HG02840 (cell line): ENCODE results near the gene IMMP2L.
A peak's percentile ranks its signal among the peaks of the same experiment; 100 is the strongest.
"Not testable (repeated sequence)": the region's sequence is repeated elsewhere in the genome, so short reads cannot be mapped to it uniquely, and the experiment has no call there.

ENCODE experiments used
- ATAC-seq: cut with Tn5 transposase; IDR thresholded peaks from one replicate; pipeline ENCODE4 v1.9.1; 2021; ENCODE audit warnings: mild to moderate bottlenecking, moderate library complexity, moderate number of reproducible peaks; ENCODE audit not compliant: unreplicated experiment, low FRiP score

IMMP2L gene

DNA sequence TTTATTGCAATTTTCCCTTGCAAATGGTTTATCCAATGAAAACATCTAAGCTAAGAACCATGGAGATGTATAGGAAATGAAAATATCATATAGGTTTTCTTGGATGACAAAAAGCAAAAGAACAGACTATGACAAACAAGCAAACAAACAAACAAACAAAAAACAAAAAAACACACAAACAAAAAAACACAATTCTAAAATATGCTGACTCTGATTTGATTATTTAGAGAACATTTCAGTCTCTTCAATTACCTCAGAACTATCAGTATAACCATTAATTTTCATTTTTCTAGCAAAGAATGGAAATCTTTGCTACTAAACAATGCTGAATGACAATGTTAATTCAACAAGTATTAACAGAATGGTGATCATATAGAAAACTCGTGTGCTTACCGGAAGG, 840.9 kb downstream of the IMMP2L start:
- ATAC-seq, result no peak

DNA sequence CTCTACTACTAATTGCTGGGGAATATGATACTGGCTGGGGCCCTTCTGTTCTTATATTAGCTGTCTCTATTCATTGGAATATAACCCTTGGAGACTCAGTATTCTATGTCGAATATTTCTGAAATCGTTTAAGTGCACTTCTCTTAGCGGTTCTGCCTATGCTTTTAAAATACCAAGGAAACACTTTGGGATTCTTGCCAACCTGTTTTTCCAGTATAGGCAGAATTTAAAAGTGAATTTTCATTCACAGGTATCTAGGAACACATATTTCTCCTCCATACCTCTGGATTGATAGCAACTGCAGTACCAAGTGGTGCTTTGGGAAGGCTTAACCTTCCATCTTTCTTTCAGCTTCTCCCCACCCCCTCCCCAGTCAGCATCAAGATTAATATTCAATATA, 841.7 kb downstream of the IMMP2L start:
- ATAC-seq, result no peak

DNA sequence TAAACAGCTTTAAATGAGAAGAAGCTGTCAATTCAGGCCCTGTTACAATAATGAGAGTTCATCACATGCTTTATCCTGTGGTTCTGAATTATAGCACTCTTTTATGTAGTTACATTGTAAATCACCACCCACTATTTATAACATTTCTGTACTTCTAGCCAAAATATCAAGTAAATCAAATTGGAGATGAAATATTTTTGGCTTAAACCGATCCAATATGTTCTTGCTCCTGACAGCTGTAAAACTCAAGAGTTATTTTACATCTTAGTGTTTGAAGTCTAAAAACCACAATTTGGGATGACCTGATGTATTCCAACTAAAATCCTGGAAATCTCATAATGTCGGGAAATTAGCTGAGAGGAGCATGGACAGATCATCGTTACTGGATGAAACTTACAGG, 842.6 kb downstream of the IMMP2L start:
- no peak for ATAC-seq

DNA sequence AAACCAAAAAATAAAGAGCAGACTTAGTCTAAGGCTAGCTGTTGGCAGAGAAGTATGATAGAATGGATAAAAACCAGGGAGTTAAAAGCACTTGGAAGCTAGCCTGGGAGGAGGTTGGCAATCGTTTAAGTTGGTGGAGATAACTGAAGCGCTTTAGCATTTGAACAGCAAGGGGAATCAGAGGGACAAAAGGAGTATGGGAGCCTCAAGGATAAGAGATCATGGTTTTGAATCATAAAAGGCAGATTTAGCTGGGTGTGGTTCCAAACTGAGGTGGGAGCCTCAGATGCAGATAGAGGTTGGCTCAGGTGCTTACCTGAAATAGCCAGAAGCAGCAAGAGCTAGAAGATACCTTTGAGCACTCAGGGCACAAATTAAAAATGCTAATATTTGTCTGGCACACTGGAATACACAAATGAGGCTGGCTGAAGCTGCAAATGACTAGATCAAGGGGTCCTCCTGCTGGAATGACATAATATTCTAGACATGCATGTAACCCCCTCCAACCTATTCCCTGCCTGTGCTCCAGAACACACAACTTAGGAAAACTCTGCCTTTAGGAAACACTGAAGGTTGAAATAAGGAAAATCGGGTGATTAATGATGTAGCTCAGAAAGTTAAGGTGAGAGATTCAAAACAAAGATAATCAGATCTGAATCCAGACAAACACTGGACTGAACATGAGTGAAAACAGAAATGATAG, 843.6 kb downstream of the IMMP2L start:
- ATAC-seq, result no peak

DNA sequence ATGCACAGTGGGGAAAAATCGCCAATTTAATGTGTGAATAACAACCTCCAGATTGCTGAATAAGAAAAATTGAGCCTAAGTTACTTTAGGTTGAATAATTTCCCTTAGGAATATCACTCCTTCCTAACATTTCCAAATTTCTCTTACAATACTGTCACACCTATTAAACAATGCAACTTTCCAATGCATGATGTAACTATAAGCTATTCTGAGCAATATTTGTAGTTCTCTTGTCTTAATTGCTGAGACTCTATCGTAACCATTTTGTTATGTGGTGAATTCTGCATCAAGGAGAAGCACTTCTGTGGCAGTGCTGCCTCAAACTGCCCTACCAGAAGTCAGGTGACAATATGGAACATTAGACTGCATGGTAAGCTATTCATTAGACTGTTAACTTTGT, 858.1 kb downstream of the IMMP2L start:
- no peak for ATAC-seq

DNA sequence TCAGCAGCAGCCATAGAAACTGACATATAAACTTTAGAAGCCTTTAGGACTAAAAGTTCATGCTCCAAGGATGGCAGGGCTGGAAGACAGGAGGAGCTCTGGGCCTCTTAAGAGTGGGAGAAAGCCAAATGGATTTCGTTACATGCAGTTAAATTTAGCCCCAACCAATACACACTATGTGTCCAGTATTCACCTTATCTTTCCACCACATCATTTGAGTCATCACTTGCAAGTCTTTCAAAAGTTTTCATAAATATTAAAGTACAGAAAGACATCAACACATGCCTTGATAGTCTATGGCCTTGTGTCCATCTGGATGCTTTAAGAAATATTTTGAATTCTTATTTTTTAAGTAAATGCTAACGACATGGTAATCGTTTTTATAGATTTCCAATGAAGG, 863.7 kb downstream of the IMMP2L start:
- no peak for ATAC-seq

DNA sequence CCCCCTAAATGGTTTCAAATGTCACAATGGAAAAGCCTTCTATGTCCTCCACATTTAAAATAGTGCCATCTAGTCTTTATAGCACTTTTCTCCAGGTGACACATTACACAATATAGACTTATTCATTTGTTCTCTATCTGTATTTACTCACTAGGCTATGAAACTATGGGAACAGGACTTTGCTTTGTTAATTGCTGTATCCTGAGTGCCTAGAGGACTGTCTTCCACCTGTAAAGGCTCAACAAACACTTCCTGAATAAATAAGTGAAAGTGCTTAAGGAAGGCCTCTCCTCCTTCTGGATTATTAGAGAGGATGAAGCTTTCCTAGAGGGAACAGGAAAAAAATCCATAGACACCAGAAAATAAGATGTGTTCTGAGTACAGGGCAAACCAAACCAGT, 868.9 kb downstream of the IMMP2L start:
- no peak for ATAC-seq

DNA sequence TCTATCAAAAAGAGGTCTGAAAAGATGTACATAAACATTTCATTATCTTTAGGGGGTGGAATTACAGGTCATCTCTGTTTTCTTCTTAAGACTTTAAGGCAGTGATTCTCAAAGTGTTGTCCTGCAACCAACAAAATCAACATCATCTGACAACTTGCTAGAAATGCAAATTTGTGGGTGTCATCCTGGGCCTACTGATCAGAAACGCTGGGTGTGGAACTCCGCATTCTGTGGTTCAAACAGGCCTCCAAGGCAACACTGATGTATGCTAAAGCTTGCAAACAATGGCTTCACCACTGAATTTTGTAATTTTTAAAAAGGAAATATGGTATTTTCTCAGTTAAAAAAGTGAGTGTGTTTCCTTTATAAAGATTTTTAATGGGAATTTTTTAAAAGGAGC, 873.4 kb downstream of the IMMP2L start:
- ATAC-seq, result no peak

DNA sequence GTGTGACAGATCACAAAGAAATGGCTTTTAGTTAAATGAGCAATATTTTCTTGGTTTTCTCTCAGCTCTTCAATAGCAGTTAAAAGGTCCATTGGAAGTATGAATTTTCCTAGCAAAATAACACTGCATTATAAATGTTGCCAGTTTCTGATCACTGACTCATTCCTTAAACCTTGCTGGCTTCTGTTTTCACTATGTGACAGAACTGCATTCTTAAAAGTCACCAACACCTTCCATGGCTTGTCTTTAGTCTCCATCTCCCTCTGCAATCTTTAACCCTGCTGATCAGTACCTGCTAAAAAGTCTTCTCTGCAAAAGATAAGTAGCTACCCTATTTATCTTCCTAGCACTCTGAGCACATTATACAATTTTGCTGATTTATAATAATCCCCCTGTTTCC, 876.4 kb downstream of the IMMP2L start:
- no peak for ATAC-seq

DNA sequence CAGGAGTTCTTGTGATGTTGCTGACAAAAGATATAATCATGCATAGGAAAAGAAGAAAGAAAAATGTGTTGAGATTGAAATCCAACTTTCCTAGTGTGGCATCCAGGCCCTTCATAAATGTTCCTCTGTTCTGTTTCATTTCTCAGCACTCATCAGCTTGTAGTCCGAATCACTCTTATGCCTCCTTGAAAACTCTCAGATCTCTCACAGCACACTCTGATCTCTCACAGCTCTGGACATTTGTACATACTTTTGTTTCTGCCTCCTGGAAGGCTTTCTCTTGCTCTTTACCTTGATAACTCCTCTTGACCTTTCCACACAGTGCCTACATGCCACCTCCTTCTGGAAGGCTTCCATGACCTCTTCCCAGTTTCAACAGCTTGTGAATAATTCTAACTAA, 880.4 kb downstream of the IMMP2L start:
- no peak for ATAC-seq

DNA sequence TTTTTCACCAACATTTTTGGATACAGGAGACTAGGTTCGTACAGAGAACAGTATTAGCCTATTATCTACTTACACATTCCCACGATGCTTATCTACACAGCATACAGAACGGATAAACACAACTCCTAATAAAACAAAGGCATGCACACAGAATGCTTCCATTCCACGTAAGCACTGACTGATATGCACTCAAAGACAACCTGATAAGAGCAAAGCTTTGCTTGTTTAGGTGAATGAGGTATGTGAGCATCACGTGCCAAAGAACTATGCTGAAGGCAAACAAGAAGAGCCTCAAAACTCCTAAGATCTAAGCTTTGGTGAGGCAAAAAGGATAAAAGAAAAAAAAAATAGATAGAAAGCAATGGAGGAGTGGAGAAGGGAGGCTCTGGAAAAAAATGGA, 884.9 kb downstream of the IMMP2L start:
- no peak for ATAC-seq

DNA sequence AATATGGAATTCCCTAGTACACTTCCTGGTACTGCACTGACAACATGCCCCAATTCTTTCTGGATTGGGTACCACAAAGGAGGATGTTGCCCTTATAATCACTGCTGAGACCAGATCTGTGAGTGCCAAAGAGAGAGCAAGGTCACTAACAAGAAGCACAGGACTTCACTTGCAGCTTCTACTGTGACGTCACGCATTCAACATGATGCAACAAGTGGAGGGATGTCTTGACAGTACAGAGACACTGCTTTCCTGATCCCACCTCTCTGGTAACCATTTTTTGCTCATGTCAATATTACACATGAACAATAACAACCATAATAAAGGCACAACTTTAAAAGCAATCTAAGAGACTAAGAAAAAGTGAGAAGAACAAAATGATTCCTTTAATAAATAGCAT, 885.5 kb downstream of the IMMP2L start:
- ATAC-seq, result no peak

DNA sequence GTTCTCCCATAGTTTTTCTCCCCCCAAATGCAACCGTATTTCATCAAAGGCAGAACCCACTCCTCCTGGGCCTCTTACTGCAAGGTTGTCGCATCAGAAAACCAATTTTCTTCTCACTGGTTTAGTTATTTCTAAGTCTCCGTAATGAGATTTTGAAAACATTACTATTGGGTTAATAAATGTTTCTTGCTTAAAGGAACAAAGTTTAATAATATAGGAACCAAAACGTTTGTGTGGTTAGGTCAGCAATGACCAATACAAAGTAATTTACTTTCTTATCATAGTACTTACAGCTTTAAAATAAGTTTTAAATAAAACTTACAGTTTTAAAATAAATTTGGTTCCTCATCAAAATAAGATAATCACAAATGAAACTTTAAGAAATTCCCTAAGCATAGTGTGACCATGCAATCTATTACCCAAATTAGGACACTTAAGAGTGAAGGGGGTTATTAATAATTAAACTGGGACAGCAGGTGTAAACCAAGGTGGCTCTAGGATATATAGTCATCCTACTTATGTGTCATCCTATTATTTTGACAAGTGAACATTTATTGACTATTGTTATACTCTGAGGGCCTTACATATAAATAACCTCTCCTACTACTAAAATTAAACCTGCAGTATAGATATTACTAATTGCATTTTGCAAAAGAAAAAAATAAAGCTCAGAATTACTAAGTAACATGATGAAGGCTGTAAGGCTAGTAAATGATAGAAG, 886.7 kb downstream of the IMMP2L start:
- peak; percentile 92 for ATAC-seq

DNA sequence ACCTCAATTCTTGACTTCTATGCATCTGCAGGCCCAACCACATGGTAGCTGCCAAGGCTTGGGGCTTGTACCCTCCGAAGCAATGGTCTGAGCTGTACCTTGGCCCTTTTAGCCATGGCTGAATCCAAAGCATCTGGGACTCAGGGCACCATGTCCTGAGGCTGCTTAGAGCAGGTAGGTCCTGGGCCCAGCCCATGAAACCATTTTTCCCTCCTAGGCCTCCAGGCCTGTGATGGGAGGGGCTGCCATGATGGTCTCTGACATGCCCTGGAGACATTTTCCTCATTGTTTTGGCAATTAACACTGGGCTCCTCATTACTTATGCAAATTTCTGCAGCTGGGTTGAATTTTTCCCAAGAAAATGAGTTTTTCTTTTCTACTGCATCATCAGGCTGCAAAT, 889.1 kb downstream of the IMMP2L start:
- no peak for ATAC-seq

DNA sequence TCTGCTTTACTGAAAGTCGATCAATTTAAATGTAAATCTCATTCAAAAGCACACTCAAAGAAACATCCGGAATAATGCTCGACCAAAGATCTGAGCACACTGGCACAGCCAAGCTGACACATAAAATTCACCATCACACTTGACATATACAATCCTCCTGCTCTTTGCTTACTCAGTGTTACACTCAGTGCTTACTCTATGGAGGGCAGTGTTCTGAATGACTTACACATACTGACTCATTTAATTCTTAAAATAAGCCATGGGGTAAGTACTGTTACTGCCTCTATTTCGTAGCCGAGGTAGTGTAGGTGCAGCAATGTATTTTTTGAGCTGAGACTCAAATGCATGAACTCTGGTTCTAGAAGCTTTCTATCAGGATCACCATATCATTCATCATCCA, 892.9 kb downstream of the IMMP2L start:
- ATAC-seq, result no peak

DNA sequence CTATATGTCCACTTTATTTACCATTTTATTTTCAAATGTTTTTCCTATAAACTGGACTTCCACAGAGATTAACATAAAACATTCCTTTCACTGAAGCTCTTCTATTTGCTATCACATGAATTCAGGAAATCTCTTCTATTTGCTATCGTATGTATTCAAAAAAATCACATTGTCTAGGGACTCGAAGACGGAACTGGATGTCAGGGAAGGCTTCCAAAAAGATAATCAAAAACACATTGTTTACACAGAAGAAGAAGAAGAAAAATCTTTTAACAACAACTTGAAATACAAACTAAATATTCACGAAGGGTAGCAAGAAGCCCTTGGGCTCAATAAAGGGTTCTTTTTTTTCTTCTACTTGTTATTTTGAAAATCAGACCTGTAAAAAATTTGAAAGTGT, 897.5 kb downstream of the IMMP2L start:
- no peak for ATAC-seq

DNA sequence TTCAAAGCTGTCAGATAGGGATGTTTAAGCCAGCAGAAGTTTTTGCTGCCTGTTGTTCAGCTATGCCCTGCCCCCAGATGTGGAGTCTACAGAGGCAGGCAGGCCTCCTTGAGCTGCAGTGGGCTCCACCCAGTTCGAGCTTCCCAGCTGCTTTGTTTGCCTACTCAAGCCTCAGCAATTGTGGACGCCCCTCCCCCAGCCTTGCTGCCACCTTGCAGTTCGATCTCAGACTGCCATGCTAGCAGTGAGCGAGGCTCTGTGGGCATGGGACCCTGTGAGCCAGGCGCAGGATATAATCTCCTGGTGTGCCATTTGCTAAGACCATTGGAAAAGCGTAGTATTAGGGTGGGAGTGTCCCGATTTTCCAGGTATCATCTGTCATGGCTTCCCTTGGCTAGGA, 901.7 kb downstream of the IMMP2L start:
- not testable (repeated sequence) for ATAC-seq

DNA sequence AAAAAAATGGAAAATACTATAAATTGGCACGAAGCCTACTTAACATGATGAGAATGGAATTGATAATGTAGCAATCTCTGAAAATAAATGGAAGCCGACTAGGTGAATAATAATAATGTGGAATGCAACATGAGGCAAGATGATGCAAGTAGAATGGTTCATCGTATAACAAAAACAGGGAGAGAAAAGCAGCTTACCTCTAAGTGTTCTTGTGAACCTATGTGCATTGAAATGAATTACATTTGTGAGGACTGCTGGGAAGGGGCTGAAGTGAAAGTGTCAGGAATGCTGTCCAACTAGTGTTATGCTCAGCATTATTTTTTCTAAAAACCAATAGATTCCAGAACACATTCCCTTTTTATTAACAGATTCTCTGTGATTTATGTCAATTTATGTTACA, 912.0 kb downstream of the IMMP2L start:
- no peak for ATAC-seq

DNA sequence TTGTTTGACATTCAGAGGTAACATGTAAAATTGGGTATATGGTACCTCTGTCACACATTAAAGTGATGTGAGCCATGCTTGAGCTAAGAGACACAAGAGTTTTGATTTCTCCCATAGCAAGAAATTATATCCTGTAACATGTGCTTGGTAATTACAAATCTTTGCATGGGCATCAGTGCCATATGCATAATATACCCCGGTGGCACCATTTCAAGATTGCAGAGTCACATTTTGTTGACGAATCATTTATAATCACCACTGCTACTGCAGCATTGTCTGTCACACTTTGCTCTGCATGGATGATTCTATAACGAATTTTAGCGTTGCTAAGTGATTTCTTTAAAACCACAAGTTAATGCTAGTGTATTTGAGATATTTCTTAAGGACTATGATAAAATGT, 915.0 kb downstream of the IMMP2L start:
- no peak for ATAC-seq

DNA sequence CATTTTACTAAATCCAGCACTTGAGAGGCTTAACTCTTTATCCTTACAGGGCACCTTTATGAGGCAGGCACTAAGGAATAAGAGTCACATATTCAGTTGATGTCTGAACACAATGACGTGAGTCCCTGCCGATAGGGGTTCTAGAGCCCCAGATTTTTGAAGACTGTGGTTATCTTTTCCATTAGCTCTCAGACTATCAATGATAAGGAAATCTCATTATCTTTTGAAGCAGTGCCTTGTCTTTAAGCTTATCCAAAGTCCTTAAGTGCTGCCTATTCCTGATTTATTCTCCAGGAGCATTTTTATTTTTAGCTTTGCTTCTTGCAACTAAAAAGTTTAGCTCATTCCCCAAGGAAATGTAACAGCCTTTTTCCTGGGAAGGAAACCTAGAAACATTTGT, 915.5 kb downstream of the IMMP2L start:
- ATAC-seq, result no peak

DNA sequence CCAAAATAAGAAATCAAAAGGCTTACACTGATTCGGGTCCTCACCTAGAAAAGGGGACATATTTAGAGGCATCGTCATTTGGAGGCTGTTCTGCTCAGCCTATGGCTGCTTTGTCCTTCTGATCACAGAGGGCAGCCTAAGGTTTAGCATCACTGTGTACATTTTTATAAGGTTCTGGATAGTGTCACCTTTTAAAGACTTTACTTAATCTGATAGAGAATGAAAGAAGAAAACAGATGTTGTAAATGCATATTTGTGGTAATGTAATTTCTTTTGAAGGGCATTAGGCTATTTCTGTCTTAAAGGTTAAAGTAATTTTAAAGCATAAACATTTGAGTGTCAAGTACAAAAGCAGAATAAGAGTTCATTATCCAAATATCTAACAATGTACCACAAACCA, 916.7 kb downstream of the IMMP2L start:
- ATAC-seq, result no peak

DNA sequence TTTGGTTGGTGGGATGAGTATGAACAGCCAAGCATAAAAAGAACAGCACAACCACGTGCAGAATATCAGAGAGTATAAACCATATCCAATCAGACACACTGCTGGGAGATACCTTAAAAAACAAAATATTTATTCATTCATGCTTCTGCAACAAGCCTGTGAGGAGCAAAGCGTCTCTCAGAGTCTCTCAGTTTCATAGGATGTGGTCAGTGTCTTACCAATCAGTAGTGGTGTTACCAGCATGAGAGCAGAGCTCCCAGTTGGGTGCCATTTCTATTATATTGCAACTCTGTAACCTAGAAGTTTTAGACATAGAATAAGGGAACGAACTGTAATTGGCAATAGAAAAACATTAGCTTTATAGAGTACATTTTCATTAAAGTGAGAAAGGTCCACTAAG, 917.2 kb downstream of the IMMP2L start:
- ATAC-seq, result no peak
